HG03469 (cell line): Measurements from ENCODE around the gene RPS26.
"Not testable (repeated sequence)": the region's sequence is repeated elsewhere in the genome, so short reads cannot be mapped to it uniquely, and the experiment has no call there.

Experiments used
- ATAC-seq: cut with Tn5 transposase; IDR thresholded peaks from one replicate; pipeline ENCODE4 v1.9.1; 2021; ENCODE audit warnings: mild to moderate bottlenecking, moderate library complexity, moderate number of reproducible peaks; ENCODE audit not compliant: unreplicated experiment

The RPS26 gene

DNA sequence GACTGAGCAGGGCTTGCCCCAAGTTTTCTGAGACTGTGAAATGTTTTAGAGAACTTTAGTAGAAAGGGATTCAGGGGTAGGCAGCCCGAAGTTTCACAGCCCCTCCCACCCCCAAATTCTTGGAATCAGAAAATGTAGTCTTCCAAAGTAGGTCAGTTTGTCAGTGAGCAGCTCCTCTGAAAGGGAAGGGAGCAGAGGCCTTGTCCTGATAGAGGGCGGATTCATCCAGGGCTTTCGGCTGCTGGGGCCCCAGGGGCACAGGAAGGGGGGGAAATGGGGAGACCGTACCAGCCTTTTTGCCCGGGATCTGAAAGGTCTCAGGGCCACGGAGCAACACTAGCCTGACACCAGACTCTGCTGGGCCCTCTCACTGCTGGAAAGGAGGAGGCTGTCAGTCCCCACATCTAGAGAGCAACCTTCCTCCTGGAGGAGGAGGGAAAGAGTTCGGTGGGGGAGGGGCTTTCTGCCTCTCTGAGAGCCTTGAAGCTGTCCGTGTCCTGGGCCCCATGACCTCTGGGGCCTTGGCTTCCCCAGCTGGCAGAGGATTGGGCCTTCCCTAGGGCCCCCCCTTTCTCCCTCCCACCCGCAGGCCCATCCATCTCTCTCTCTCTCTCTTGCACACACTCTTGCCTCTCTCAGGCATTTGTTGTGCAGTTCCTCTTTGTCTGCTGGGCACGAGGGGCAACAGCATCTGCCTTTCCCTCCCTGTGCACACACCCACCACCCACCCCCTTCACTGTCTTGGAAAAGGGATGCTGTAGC is 21.1 kb upstream of the RPS26 start, which contains the start of gene IKZF4:
Gene IKZF4 (plus strand): TSS at position 621 of the 762 bp plus-strand sequence. CDS start 451 bp downstream, outside the sequence.
- ATAC-seq, result no peak

DNA sequence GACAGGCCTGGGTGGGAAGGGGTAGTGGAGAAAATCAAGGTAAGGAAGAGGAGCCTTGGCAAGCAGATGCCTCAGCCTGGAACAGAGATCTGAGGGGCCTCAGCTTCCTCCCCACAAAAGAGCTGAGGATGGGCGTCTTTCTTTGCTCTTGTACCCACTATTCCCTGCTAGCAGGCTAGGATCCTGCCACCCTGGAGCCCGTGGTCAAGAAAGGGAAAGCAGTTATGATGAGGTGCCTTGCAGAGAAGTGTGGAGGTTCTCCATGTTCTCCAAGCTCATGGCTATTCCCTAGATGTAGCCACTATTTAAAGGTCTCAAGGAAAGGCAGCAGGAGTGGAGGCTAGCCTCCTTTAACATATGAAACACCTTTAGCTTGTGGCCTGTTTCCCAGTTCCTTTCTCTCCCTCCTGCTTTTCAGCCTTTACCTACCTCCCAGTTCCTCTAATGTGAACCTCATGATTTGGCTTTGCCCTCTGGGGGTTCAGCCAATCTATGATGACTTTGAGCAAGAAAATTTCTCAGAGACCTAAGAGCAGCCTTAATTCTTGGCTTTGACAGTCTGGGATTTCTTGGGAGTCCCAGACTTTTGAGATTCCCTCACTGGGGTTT is 19.7 kb upstream of the RPS26 start:
- no peak for ATAC-seq

DNA sequence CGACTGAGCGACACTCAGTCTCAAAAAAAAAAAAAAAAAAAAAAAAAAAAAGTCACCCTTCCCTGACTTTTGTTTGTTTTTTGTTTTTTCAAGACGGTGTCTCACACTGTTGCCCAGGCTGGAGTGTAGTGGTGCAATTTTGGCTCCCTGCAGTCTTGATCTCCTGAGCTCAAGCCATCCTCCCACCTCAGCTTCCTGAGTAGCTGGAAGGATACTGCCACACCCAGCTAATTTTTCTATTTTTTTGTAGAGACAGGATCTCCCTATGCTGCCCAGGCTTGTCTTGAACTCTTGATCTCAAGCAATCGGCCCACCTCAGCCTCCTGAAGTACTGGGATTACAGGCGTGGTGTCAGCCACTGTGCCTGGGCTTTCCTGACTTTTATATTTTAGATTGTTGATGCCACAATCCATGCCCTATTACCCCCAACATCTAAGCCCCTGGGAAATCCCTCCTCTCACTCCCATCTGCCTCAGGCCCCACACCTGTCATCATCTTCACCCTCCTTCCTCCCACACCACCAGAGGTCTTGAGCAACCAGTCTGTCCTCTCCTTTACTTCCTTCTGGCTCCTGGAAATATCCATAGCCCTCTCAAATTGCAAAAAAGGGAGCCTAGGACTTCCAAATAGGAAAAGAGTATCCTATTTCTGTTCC is 13.1 kb upstream of the RPS26 start:
- ATAC-seq, result no peak

DNA sequence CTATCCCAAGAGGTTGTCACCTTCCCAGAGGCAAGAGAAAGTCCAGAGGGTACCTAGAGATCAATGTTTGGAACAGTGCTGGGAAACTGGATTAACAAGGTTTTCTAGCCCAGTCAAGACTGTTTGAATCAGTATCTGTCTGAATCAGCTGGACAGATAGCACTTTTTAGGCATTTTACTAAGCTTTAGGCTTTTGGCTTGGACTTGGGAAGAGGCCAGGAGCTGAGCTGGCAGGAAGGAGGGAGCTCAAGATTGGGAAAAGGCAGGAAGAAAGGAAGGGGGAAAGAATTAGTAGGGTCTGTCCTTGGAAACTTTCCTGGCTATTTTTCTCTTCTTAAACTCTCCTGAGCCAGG is 12.6 kb upstream of the RPS26 start:
- no peak for ATAC-seq

DNA sequence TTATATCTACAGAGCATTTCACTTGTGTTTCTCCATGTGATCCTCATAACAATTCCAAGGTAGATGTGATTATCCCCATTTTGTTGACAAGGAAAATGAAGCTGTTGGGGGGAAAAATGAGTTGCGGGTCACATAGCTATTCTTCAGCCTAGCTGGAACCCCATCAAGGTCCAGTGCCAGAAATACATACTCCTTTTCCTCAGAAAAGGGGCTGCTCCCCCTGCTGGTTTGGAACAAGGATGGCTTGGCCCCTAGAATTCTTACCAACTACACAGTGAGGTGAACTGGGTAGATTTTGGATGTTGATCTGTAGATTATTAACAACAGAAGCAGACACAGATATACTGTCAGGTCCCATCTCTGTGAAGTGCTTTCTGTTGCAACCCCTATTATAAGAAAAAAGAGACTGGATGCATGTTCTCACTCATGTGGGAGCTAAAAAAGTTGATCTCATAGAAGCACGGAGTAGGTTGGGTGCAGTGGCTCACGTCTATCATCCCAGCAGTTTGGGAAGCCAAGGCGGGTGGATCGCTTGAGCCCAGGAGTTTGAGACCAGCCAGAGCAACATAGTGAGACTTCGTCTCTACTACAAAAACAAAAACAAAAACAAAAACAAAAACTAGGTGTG is 11.9 kb upstream of the RPS26 start:
- no peak for ATAC-seq

DNA sequence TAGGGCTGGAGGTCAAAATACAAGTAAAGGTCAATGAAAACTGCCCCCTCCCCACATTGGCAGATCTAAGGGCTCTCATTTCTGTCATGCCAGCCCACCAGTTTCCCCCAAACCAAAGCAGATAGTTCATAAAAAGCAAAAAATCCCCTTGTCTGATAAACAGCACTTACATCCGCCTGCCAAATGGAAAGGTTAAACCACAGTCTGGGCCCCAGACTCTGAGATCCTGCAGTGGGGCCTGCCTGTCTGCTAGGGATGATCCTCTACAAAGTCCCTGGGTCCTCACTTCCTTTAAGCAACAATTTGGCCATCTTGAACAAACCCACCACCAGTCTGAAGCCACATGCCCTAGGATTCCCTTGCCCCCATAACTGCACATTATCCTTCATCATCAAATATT is 9.7 kb upstream of the RPS26 start:
- no peak for ATAC-seq

DNA sequence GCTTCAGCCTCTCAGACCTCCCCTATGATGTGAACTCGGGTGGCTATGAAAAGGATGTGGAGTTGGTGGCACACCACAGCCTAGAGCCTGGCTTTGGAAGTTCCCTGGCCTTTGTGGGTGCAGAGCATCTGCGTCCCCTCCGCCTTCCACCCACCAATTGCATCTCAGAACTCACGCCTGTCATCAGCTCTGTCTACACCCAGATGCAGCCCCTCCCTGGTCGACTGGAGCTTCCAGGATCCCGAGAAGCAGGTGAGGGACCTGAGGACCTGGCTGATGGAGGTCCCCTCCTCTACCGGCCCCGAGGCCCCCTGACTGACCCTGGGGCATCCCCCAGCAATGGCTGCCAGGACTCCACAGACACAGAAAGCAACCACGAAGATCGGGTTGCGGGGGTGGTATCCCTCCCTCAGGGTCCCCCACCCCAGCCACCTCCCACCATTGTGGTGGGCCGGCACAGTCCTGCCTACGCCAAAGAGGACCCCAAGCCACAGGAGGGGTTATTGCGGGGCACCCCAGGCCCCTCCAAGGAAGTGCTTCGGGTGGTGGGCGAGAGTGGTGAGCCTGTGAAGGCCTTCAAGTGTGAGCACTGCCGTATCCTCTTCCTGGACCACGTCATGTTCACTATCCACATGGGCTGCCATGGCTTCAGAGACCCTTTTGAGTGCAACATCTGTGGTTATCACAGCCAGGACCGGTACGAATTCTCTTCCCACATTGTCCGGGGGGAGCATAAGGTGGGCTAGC is 7.0 kb upstream of the RPS26 start:
- no peak for ATAC-seq

DNA sequence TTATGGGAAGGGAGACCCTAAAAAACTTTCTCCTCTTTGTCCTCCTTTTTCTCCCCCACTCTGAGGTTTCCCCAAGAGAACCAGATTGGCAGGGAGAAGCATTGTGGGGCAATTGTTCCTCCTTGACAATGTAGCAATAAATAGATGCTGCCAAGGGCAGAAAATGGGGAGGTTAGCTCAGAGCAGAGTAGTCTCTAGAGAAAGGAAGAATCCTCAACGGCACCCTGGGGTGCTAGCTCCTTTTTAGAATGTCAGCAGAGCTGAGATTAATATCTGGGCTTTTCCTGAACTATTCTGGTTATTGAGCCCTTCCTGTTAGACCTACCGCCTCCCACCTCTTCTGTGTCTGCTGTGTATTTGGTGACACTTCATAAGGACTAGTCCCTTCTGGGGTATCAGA is 4.6 kb upstream of the RPS26 start:
- no peak for ATAC-seq

DNA sequence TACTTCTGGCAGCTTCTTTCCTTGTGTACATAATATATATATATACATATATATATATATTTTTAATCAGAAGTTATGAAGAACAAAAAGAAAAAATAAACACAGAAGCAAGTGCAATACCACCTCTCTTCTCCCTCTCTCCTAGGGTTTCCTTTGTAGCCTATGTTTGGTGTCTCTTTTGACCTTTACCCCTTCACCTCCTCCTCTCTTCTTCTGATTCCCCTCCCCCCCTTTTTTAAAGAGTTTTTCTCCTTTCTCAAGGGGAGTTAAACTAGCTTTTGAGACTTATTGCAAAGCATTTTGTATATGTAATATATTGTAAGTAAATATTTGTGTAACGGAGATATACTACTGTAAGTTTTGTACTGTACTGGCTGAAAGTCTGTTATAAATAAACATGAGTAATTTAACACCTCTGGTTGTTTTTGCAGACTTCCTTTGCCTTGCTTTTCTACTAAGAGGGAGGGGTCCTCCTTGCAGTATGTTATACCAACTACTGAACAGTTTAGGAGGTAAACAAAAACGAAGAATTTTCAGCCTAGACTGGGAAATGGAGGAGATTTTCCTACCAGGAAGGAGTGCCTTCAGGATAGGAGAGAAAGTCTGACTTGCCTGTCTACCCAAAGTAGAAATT is 3.6 kb upstream of the RPS26 start:
- ATAC-seq, result no peak

DNA sequence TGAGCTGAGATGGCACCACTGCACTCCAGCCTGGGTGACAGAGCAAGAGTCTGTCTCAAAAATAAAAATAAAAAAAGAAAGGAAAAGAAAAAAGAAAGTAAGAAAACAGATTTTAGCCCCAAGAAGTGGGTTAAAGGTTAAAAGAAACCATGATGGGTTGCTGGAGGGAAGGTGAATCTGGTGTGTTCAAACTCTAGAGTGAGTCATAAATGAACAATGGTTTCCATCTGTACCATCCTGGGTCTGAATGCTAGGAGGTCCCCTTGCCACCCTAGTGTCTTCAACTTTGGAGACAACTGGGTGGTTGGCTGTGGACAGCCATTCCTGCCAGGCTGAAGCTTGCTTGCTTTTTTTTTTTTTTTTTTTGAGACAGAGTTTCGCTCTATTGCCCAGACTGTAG is 1.6 kb upstream of the RPS26 start:
- no peak for ATAC-seq

DNA sequence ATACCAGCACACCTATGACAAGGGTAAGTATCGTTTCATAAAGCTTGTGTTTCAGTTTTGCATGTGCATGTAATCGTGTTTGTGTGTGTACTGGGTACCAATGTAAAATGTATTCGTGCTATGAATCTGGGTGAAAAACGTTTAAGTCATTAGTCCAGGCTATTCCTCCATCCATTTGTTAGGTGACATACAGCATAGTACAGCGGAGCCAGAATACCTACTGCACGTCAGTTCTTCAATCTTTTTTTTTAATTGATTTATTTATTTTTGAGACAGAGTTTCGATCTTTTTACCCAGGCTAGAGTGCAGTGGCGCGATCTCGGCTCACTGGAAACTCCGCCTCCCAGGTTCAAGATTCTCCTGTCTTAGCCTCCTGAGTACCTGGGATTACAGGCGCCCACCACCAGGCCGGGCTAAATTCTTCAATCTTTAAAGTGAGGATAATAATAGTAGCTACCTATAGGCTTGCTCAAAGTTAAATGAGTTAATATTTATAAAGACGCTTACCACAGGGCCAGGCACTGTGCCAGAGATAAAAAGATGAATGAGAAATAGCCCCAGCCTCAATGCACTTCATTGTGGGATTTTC is 661 bp upstream of the RPS26 start:
- no peak for ATAC-seq

DNA sequence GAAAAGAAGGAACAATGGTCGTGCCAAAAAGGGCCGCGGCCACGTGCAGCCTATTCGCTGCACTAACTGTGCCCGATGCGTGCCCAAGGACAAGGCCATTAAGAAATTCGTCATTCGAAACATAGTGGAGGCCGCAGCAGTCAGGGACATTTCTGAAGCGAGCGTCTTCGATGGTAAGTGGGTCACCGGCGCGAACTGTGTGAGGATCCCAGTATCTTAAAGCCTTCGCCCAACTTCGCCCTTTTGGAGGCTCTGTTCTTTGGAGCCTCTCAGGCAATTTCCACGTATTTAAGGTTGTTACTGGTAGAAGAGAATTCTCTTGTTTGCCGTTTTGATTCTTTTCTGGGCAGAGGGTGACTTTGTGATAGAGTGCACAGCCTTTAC is 704 bp downstream of the RPS26 start:
- ATAC-seq, result not testable (repeated sequence)

DNA sequence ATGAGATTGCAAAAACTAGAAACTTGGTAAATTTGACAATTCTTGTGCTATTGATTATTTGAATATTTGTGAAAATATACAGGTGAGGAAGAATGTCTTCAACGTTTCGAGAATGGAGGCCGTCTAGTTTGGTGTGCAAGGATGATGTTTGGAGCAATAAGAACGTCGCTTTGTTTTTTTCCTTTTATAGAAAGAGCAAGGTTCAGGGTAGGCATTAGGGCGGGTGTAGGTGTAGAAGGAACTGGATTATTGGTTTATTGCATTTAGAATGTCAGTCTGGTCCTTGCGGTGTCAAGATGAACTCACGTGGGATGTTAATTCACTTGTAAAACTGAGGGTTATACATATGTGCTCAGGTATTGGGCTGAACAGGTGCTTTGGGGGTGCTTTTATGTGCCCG is 1.1 kb downstream of the RPS26 start:
- no peak for ATAC-seq

DNA sequence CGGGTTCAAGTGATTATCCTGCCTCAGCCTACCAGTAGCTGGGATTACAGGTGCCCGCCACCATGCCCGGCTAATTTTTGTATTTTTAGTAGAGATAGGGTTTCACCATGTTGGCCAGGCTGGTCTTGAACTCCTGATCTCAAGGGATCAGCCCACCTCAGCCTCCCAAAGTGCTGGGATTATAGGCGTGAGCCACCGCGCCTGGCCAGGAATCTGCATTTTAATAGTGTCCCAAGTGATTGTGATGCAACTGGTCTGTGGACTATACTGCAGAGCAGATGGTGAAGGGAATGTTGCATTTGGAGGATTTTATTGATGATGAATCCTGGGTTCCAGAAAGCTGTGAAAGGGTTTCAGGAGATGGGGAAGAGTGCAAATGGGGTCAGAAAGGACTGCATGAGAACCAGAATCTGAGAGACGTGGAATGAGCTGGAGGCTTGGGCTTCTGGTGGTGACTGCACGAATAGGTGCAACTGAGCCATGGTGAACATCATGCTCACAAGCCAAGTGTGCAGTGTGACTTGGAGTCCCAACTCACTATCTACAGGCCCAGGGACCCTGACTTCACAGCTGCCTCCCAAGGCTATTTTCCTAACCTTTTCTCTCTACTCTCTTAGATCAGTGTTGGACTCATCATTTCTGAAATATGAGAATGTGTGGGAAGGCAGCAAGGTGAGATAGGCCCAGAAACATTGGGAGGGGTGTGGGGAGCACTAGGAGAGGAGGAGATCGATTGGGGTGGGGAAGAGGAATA is 4.5 kb downstream of the RPS26 start:
- ATAC-seq, result no peak

DNA sequence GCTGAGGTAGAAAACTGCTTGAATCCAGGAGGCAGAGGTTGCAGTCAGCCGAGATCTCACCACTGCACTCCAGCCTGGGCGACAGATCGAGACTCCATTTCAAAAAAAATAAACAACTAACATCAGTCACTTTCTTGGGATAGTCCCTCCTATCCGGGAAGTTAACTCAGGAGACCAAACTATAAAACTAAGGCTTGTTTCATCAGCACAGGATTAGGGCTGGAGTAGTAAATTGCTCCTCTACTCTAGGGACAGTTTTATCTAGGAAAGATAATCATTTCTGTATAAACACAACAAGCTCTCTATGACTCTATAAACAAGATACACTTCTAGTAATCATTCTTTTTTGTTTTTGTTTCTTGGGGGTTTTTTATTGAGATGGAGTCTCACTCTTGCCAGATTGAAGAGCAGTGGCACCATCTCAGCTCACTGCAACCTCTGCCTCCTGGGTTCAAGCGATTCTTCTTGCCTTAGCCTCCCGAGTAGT is 11.7 kb downstream of the RPS26 start:
- no peak for ATAC-seq

DNA sequence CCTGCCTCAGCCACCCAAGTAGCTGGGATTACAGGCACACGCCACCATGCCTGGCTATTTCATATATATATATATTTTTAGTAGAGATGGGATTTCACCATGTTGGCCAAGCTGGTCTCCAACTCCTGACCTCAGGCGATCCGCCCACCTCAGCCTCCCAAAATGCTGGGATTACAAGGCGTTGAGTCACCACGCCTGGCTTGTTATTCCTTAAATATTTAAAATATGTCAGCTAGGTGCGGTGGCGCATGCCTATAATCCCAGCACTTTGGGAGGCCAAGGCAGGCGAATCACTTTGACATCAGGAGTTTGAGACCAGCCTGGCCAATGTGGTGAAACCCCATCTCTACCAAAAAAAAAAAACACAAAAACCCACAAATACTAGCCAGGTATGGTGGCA is 18.2 kb downstream of the RPS26 start:
- ATAC-seq, result not testable (repeated sequence)

DNA sequence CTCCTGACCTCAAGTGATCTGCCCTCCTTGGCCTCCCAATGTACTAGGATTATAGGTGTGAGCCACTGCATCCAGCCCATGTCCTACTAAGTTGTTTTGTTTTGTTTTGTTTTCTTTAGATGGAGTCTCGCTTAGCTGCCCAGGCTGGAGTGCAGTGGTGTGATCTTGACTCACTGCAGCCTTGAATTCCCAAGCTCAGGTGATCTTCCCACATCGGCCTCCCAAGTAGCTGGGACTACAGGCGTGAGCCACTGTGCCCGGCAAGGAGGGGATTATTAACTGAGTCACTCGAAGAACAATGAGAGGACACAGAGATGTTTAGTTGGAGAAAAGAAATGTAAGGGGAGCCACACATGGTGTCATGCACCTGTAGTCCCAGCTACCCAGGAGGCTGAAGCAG is 20.3 kb downstream of the RPS26 start:
- ATAC-seq, result no peak

DNA sequence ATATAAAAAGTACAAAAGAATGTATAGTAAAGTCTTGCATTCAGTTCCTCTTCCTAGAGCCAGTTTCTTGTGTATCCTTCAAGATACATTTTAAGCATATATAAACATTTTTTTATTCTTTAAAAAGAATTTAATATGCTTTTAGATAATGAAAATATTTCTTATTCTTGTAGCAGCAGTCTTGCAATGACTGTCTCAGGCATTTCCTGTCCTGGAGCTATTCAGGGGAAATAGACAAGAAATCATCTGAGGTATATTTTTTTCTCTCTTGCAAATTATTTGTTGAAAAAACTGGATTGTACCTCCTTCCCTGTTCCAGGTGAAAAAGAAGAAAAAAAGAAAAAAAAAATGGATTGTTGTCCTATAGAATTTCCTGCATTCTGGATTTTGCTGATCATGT is 21.3 kb downstream of the RPS26 start:
- no peak for ATAC-seq

DNA sequence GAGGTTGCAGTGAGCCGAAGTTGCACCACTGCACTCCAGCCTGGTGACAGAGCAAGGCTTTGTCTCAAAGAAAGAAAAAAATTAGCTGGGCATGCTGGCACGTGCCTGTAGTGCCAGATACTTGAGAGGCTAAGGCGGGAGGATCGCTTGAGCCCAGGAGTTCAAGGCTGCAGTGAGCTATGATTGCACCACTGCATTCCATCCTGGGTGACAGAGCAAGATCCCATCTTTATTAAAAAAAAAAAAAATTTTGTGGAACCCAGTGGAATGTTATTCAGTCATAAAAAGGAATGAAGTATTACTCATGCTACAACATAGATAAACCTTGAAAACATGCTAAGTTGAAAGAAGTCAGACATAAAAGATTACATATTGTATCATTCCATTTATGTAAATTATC is 29.9 kb downstream of the RPS26 start:
- ATAC-seq, result no peak
